Fibroblast of villous mesenchyme (primary cell): ENCODE measurements around the gene DUS2. TPM values are rescaled to one million over a fixed set of nuclear protein-coding genes. Genes with fewer than 3 reads are reported as not detected.
"Not testable (repeated sequence)": the region's sequence is repeated elsewhere in the genome, so short reads cannot be mapped to it uniquely, and the experiment has no call there.

Experiments
- DNase-seq: peaks from one replicate; pipeline ENCODE4 v3.0.0-alpha.2; 2010; ENCODE audit warnings: low read depth
- H3K4me3 ChIP-seq: 2 replicates; pipeline ENCODE4 v1.5.1; 2011; ENCODE audit warnings: low read depth, mild to moderate bottlenecking, low read length
- CTCF ChIP-seq: IDR thresholded peaks from 2 replicates; pipeline ENCODE4 v1.5.1; 2012; ENCODE audit warnings: low read depth, mild to moderate bottlenecking, low read length; ENCODE audit not compliant: insufficient read depth
- total RNA-seq: library from RNA; depleted of rRNA; stranded (reverse); fragments of >200 nt; gene quantifications from 2 replicates; pipeline ENCODE4 v1.2.3, GENCODE V29; 2012

The DUS2 gene
- total RNA-seq, 1 donor, result 19.4 TPM

GRCh38 chr16:68087688-68088087 is 64.6 kb downstream of the DUS2 start:
- DNase-seq, result no peak
- H3K4me3 ChIP-seq, result no peak overlapping the region
- no peak for TF ChIP-seq CTCF

- H3K4me3 ChIP-seq, result no peak overlapping the region
- no peak for TF ChIP-seq CTCF
- DNase-seq, result no peak
Measured at GRCh38 chr16:68088130-68088972, 65.3 kb downstream of the DUS2 start.

GRCh38 chr16:68089067-68089466 is 66.0 kb downstream of the DUS2 start:
- DNase-seq, result no peak
- no peak overlapping the region for H3K4me3 ChIP-seq
- no peak for TF ChIP-seq CTCF

GRCh38 chr16:68090130-68090529 is 67.0 kb downstream of the DUS2 start:
- TF ChIP-seq CTCF, result no peak
- H3K4me3 ChIP-seq, result no peak overlapping the region
- DNase-seq, result no peak

- no peak overlapping the region for H3K4me3 ChIP-seq
- no peak for TF ChIP-seq CTCF
- DNase-seq, result no peak
Measured at GRCh38 chr16:68090533-68090932, 67.4 kb downstream of the DUS2 start.

- H3K4me3 ChIP-seq, result no peak overlapping the region
- peak; percentile 80 for DNase-seq
- TF ChIP-seq CTCF, result no peak
Measured at GRCh38 chr16:68091380-68092261, 68.5 kb downstream of the DUS2 start.

GRCh38 chr16:68092275-68092674 is 69.2 kb downstream of the DUS2 start:
- not testable (repeated sequence) for DNase-seq, H3K4me3 ChIP-seq
